H9 (cell line): ENCODE data around the gene MT1A. TPM values are rescaled to one million over a fixed set of nuclear protein-coding genes. Genes with fewer than 3 reads are reported as not detected.

ENCODE experiments used
- DNase-seq: peaks from one replicate; pipeline ENCODE4 v3.0.0-alpha.2; 2017
- H2AFZ ChIP-seq: one replicate; pipeline ENCODE4 v1.6.1; 2013; ENCODE audit warnings: mild to moderate bottlenecking, low read length, control low read depth, moderate library complexity
- H2AK5ac ChIP-seq: 2 replicates; pipeline ENCODE4 v1.6.1; 2013; ENCODE audit warnings: low read length, control low read depth, mixed read lengths; ENCODE audit not compliant: insufficient read length
- H2BK120ac ChIP-seq: one replicate; pipeline ENCODE4 v1.6.1; 2013; ENCODE audit warnings: low read depth, mild to moderate bottlenecking, low read length, control low read depth, inconsistent platforms; ENCODE audit not compliant: poor library complexity, severe bottlenecking
- H2BK12ac ChIP-seq: 2 replicates; pipeline ENCODE4 v1.6.1; 2013; ENCODE audit warnings: low read length, control low read depth, mixed read lengths, low read depth; ENCODE audit not compliant: insufficient read length
- H2BK15ac ChIP-seq: 2 replicates; pipeline ENCODE4 v1.6.1; 2013; ENCODE audit warnings: low read depth, low read length, control low read depth
- H2BK20ac ChIP-seq: one replicate; pipeline ENCODE4 v1.6.1; 2013; ENCODE audit warnings: low read depth, mild to moderate bottlenecking, low read length, control low read depth, inconsistent platforms; ENCODE audit not compliant: poor library complexity, severe bottlenecking
- H2BK5ac ChIP-seq: 2 replicates; pipeline ENCODE4 v1.6.1; 2013; ENCODE audit warnings: low read length, control low read depth, mixed read lengths; ENCODE audit not compliant: insufficient read length
- H3K14ac ChIP-seq: 2 replicates; pipeline ENCODE4 v1.6.1; 2013; ENCODE audit warnings: low read length, control low read depth; ENCODE audit not compliant: insufficient read depth
- H3K18ac ChIP-seq: 2 replicates; pipeline ENCODE4 v1.6.1; 2013; ENCODE audit warnings: low read depth, mild to moderate bottlenecking, mixed read lengths, low read length, control low read depth; ENCODE audit not compliant: insufficient read length
- H3K23ac ChIP-seq: 2 replicates; pipeline ENCODE4 v1.6.1; 2013; ENCODE audit warnings: low read length, control low read depth, mixed read lengths, low read depth; ENCODE audit not compliant: insufficient read length
- H3K23me2 ChIP-seq: 2 replicates; pipeline ENCODE4 v1.6.1; 2013; ENCODE audit warnings: low read depth, mild to moderate bottlenecking, mixed read lengths, low read length, control low read depth; ENCODE audit not compliant: insufficient read length, poor library complexity, severe bottlenecking
- H3K27ac ChIP-seq: 2 replicates; pipeline ENCODE4 v1.5.1; 2013; ENCODE audit warnings: low read length, control low read depth, mixed read lengths, low read depth; ENCODE audit not compliant: insufficient read length
- H3K27me3 ChIP-seq: 2 replicates; pipeline ENCODE4 v1.6.1; 2013; ENCODE audit warnings: low read length, control low read depth, inconsistent platforms; ENCODE audit not compliant: insufficient read depth
- H3K4ac ChIP-seq: 2 replicates; pipeline ENCODE4 v1.6.1; 2013; ENCODE audit warnings: low read depth, mild to moderate bottlenecking, control low read depth, inconsistent platforms, low read length, moderate library complexity
- H3K4me1 ChIP-seq: 2 replicates; pipeline ENCODE4 v1.6.1; 2013; ENCODE audit warnings: low read length, control low read depth, inconsistent platforms; ENCODE audit not compliant: insufficient read depth
- H3K4me2 ChIP-seq: 2 replicates; pipeline ENCODE4 v1.6.1; 2013; ENCODE audit warnings: low read length, control low read depth, mixed read lengths; ENCODE audit not compliant: insufficient read length, insufficient read depth
- H3K56ac ChIP-seq: 2 replicates; pipeline ENCODE4 v1.6.1; 2013; ENCODE audit warnings: low read depth, mild to moderate bottlenecking, mixed read lengths, low read length, control low read depth; ENCODE audit not compliant: insufficient read length
- H3K79me1 ChIP-seq: 2 replicates; pipeline ENCODE4 v1.6.1; 2013; ENCODE audit warnings: low read depth, mild to moderate bottlenecking, moderate library complexity, low read length, control low read depth, inconsistent platforms; ENCODE audit not compliant: insufficient read depth, poor library complexity, severe bottlenecking
- H3K79me2 ChIP-seq: 2 replicates; pipeline ENCODE4 v1.6.1; 2013; ENCODE audit warnings: low read length, control low read depth, inconsistent platforms; ENCODE audit not compliant: insufficient read depth
- H3K9ac ChIP-seq: 2 replicates; pipeline ENCODE4 v1.6.1; 2013; ENCODE audit warnings: low read length, control low read depth, mixed read lengths; ENCODE audit not compliant: insufficient read length; ENCODE audit errors: extremely low read depth
- H3K9me3 ChIP-seq: one replicate; pipeline ENCODE4 v1.6.1; 2013; ENCODE audit warnings: low read depth, low read length, inconsistent platforms; ENCODE audit not compliant: control insufficient read depth
- H3T11ph ChIP-seq: one replicate; pipeline ENCODE4 v1.6.1; 2013; ENCODE audit warnings: mild to moderate bottlenecking, low read length, control low read depth, inconsistent platforms
- H4K20me1 ChIP-seq: one replicate; pipeline ENCODE4 v1.6.1; 2013; ENCODE audit not compliant: control insufficient read depth, insufficient read length, insufficient read depth
- H4K5ac ChIP-seq: 2 replicates; pipeline ENCODE4 v1.6.1; 2013; ENCODE audit warnings: low read depth, mild to moderate bottlenecking, mixed read lengths, low read length, control low read depth; ENCODE audit not compliant: insufficient read length
- H4K8ac ChIP-seq: replicated peaks from 2 replicates; pipeline ENCODE4 v1.6.1; 2013; ENCODE audit warnings: low read length, control low read depth, mixed read lengths, low read depth; ENCODE audit not compliant: insufficient read length
- H4K91ac ChIP-seq: 2 replicates; pipeline ENCODE4 v1.6.1; 2013; ENCODE audit warnings: low read depth, mild to moderate bottlenecking, moderate library complexity, mixed read lengths, low read length, control low read depth; ENCODE audit not compliant: insufficient read length
- H3K27ac Mint-ChIP-seq, 3 experiments: 2 replicates in 2 of 3; 3 replicates in 1 of 3; pipeline ENCODE4 v1.8.0; 2020 to 2021; ENCODE audit warnings: mixed read lengths in 3 of 3, mild to moderate bottlenecking in 1 of 3, moderate library complexity in 1 of 3
- H3K27me3 Mint-ChIP-seq: 2 replicates; pipeline ENCODE4 v1.8.0; 2021; ENCODE audit warnings: low read depth, mild to moderate bottlenecking, moderate library complexity, mixed read lengths
- H3K36me3 Mint-ChIP-seq, 3 experiments: 2 replicates in 2 of 3; 3 replicates in 1 of 3; pipeline ENCODE4 v1.8.0; 2020 to 2021; ENCODE audit warnings: low read depth in 3 of 3, mixed read lengths in 3 of 3; ENCODE audit not compliant: insufficient read depth in 1 of 3
- H3K4me1 Mint-ChIP-seq, 2 experiments: 2 replicates each; pipeline ENCODE4 v1.8.0; 2020; ENCODE audit warnings: mixed read lengths in 2 of 2
- H3K4me3 Mint-ChIP-seq, 2 experiments: 2 replicates in 1 of 2; 3 replicates in 1 of 2; pipeline ENCODE4 v1.8.0; 2020 to 2021; ENCODE audit warnings: mild to moderate bottlenecking in 2 of 2, mixed read lengths in 2 of 2, moderate library complexity in 1 of 2
- H3K9me3 Mint-ChIP-seq, 2 experiments: 2 replicates in 1 of 2; 3 replicates in 1 of 2; pipeline ENCODE4 v1.8.0; 2020; ENCODE audit warnings: mild to moderate bottlenecking in 2 of 2, mixed read lengths in 2 of 2, moderate library complexity in 1 of 2
- WGBS: extraction: QIAGEN DNeasy Blood & Tissue Kit; methylation state at CpG from one replicate; pipeline ENCODE4 v1.1.7; 2013; ENCODE audit warnings: missing lambda C conversion rate, low lambda C conversion rate, mixed read lengths; ENCODE audit not compliant: insufficient read length; ENCODE audit errors: extremely low coverage; 5-methylcytosine and 5-hydroxymethylcytosine counted together
- total RNA-seq: library from RNA; stranded (reverse); gene quantifications from 2 replicates; pipeline ENCODE4 v1.2.1, GENCODE V29; 2021
- TF ChIP-seq, protein P1 (sequence below): fragments of 200-600 bp; sonication (generic); conservative IDR thresholded peaks from 3 replicates; pipeline ENCODE4 v1.8.0; 2021; ENCODE audit warnings: antibody characterized with exemption, mild to moderate bottlenecking

Gene MT1A
- total RNA-seq, 1 experiment from 2014 or later: not detected

- Histone ChIP-seq H2BK12ac (no peak overlapping the region), H2AK5ac (no peak overlapping the region), H4K5ac (no peak overlapping the region), H4K20me1 (no peaks in the 10 kb centered on the region), H3K79me2 (no peaks in the 10 kb centered on the region), H3T11ph (no peak overlapping the region), H3K14ac (no peak overlapping the region), H3K27ac (no peak overlapping the region), H4K8ac (no peak overlapping the region), H2BK120ac (no peak overlapping the region), H3K23ac (no peak overlapping the region), H2BK15ac (no peak overlapping the region), H3K23me2 (peaks cover 12% of the 10 kb centered on the region), H3K4me2 (peak overlapping the region; percentile 85), H4K91ac (no peak overlapping the region), H3K4me1 (peaks cover 6% of the 10 kb centered on the region; the same call in 1 of the 2 replicates), H2BK20ac (no peak overlapping the region), H3K4ac (no peak overlapping the region), H3K56ac (no peak overlapping the region), H2AFZ (no peak overlapping the region), H3K9ac (no peak overlapping the region), H3K18ac (no peak overlapping the region), H2BK5ac (no peak overlapping the region), H3K27me3 (peaks cover 54% of the 10 kb centered on the region), H3K9me3 (no peaks in the 10 kb centered on the region), H3K79me1 (no peaks in the 10 kb centered on the region)
- TF ChIP-seq, protein P1, sequence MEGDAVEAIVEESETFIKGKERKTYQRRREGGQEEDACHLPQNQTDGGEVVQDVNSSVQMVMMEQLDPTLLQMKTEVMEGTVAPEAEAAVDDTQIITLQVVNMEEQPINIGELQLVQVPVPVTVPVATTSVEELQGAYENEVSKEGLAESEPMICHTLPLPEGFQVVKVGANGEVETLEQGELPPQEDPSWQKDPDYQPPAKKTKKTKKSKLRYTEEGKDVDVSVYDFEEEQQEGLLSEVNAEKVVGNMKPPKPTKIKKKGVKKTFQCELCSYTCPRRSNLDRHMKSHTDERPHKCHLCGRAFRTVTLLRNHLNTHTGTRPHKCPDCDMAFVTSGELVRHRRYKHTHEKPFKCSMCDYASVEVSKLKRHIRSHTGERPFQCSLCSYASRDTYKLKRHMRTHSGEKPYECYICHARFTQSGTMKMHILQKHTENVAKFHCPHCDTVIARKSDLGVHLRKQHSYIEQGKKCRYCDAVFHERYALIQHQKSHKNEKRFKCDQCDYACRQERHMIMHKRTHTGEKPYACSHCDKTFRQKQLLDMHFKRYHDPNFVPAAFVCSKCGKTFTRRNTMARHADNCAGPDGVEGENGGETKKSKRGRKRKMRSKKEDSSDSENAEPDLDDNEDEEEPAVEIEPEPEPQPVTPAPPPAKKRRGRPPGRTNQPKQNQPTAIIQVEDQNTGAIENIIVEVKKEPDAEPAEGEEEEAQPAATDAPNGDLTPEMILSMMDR: no peak
- WGBS: no CpG with 5 or more reads among the region's 19 CpGs
- Mint-ChIP-seq H3K36me3 (no peaks in the 10 kb centered on the region), H3K4me1 (peaks cover 12 to 42% of the 10 kb centered on the region in 2 experiments), H3K27ac (no peak overlapping the region), H3K27me3 (peaks cover 84% of the 10 kb centered on the region), H3K9me3 (no peaks in the 10 kb centered on the region; a peak in 1 of 5 replicates), H3K4me3 (peak overlapping the region; percentile 27 to 73; a peak in 4 of 5 replicates)
- peak; percentile 38 for DNase-seq
Observed at GRCh38 chr16:56669840-56670619, 31.6 kb downstream of the MT1A start.
